Skin epidermis (tissue), 12 donors: ENCODE results near the gene TSKU.

Experiments used
- H3K27ac ChIP-seq, 21 experiments: fragments of 200-600 bp; sonication (generic) in 11 of 21; one replicate each; pipeline ENCODE4 v1.5.0; 2020; ENCODE audit warnings: mild to moderate bottlenecking in 3 of 21, inconsistent platforms in 2 of 21, moderate library complexity in 2 of 21
- H3K4me3 ChIP-seq, 7 experiments: fragments of 200-600 bp; sonication (generic) in 2 of 7; one replicate each; pipeline ENCODE4 v1.5.0; 2020; ENCODE audit warnings: inconsistent platforms in 2 of 7, mild to moderate bottlenecking in 2 of 7, moderate library complexity in 1 of 7

Gene TSKU

GRCh38 chr11:76832361-76832760 is 49.2 kb downstream of the TSKU start:
- no peak overlapping the region for H3K4me3 ChIP-seq
- H3K27ac ChIP-seq, result no peak overlapping the region

DNA sequence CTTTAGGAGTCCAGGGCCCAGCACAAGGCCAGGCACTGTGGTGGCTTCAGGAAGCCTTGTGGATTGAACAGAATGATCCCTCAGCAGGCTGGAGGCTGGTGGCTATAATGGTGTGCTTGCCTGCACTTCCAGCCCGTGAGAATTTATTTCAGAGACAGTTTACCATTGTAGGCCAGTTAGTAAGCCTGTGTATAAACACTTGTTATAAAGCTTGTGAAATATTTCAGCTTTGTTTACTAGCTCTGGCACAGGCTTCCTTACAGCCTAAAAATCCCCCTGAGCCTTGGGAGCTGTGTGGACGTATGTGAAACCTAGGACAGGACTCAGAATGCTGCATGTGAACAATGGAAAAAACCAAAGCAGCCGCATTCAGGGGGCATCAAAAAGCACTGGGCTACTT is 51.0 kb downstream of the TSKU start:
- no peak overlapping the region for H3K4me3 ChIP-seq
- no peak overlapping the region for H3K27ac ChIP-seq

- Histone ChIP-seq H3K27ac (no peak overlapping the region), H3K4me3 (no peak overlapping the region)
These were observed 51.9 kb downstream of the TSKU start for GRCh38 chr11:76835036-76835435.

GRCh38 chr11:76835928-76836612 is 52.9 kb downstream of the TSKU start:
- no peak overlapping the region for H3K4me3 ChIP-seq
- peak overlapping the region in 2 of 21 experiments; percentile 12 to 66 for H3K27ac ChIP-seq

- Histone ChIP-seq H3K4me3 (no peak overlapping the region), H3K27ac (peak overlapping the region in 5 of 21 experiments; percentile 9 to 66 (median 50))
These were observed 53.6 kb downstream of the TSKU start for GRCh38 chr11:76836613-76837291.

DNA sequence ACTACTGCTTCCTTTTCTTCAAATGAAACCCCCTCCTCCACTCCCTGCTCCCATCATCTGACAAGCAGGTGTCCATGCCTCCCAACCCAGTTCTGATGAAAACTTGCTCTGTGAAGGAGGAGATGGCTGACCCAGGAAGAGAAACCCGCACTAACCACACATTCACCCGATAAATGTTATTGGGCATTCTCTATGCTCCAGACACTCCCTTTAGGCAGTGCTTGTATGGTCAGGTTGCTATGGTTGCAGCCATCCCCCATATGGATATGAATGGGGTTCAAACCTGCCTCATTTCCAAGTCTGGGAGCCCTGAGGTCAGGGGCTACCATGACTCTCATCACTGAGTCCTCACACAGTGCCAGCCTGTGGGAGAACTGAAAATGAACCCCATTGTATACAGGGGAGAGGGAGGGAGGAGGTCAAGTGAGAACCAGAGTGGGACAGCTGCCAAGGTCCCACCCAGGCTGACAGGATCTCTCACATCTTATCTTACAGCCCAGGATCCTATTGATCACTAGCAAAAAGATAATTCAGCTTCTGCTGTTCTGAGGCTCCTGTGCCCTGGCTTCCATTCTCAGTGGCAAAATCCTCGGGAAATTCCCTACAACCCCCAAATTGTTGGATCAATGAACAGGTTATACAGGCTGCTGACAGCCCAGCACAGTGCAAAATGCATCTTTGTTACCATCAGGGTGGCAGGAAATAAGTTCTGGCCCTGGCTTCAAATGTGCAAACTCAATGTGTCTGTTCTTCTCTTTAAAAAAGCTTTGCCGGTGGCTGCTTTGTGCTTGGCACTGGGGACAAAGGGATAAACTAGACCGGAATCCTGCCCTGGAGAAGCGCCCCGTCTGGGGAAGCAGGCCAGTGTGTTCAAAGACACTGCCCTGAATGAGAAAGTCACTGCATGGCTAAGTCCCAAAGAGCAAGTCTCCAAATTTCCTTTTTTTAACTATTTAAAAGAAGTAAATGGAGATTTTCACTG is 54.8 kb downstream of the TSKU start:
- no peak overlapping the region for H3K4me3 ChIP-seq
- peak overlapping the region in 2 of 21 experiments; percentile 1 to 9 for H3K27ac ChIP-seq

- peak overlapping the region in 2 of 21 experiments; percentile 1 to 5 for H3K27ac ChIP-seq
These were observed 55.5 kb downstream of the TSKU start for GRCh38 chr11:76838678-76839068.

GRCh38 chr11:76839311-76839710 is 56.2 kb downstream of the TSKU start:
- no peak overlapping the region for H3K27ac ChIP-seq

More at GRCh38 chr11:76838678-76839068, 55.5 kb downstream of the TSKU start:
- H3K4me3 ChIP-seq, result no peak overlapping the region

DNA sequence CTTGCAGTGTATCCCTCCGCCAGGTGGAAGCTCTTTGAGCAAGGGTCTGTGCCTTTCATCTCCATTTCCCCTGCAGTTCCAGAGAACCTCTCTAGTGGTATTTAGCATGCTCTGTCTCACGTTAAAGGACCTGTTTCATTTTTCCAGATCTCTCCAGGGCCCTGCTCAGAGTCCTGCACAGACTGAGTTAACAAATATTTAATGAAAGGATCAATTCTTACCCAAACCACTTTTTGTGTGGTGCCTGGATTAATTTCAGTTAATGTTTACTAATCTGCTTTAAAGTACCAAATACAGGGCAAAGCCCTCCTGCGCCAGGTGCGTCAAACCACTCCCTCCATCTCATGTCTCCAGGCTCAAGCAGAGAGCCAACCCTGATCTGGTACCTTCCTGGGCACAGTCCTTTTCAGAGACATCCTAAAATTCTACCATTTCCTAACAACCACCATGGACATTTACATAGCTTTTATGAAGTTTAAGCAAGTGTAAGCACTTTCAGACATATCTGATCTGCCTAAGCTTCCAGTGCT is 58.8 kb downstream of the TSKU start:
- Histone ChIP-seq H3K27ac (no peak overlapping the region), H3K4me3 (no peak overlapping the region)

More at GRCh38 chr11:76839311-76839710, 56.2 kb downstream of the TSKU start:
- H3K4me3 ChIP-seq, result no peak overlapping the region

GRCh38 chr11:76843907-76844306 is 60.8 kb downstream of the TSKU start:
- no peak overlapping the region for H3K4me3 ChIP-seq
- no peak overlapping the region for H3K27ac ChIP-seq

GRCh38 chr11:76844511-76844910 is 61.4 kb downstream of the TSKU start:
- H3K4me3 ChIP-seq, result no peak overlapping the region
- H3K27ac ChIP-seq, result no peak overlapping the region

- no peak overlapping the region for H3K4me3 ChIP-seq
- H3K27ac ChIP-seq, result no peak overlapping the region
These were observed 61.9 kb downstream of the TSKU start for GRCh38 chr11:76845069-76845468.

DNA sequence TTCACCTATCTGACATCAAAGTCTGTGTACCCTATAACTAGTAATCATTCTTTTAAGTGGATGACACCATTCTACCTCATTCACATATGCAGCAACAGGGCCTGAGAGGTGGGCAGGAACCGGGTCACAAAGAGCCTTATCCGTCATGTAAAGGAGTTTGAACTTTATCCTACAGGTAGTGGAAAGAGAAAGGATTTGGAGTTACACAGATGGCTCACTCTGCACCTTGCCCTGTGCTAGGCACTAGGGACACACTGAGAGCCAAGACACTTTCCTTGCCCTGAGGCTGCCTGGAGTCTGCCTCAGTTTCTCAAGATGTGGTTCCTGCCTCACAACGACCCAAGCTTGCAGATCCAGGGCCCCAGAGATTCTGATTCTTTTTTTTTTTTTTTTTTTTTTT is 63.3 kb downstream of the TSKU start:
- no peak overlapping the region for H3K4me3 ChIP-seq
- no peak overlapping the region for H3K27ac ChIP-seq
